Measurements from ENCODE around the gene LYL1. TPM values are rescaled to one million over a fixed set of nuclear protein-coding genes. Genes with fewer than 3 reads are reported as not detected.

The LYL1 gene
- total and polyA plus RNA-seq, 9 of the 15 experiments (the other 6 are each of a cell fraction or from before 2014, with no cell fraction given) = 1.3 to 266 (median 34.0) TPM

GRCh38 chr19:13150931-13151604 is 48.4 kb upstream of the LYL1 start (continued):
- TF ChIP-seq PBX2 (CRISPR knock-in tag; IDR thresholded peaks at IDR 0.05; ENCODE audit: low read depth) = no peak
- no peak for TF ChIP-seq PBX2 (tag; conservative IDR thresholded peaks at IDR 0.05; ENCODE audit: low read depth)
- TF ChIP-seq KAT2B (IDR thresholded peaks at IDR 0.05; ENCODE audit: low read depth, low read length) = no peak
- TF ChIP-seq RBFOX2 (IDR thresholded peaks at IDR 0.05; ENCODE audit: low read depth, low read length) = peak; percentile 76
- TF ChIP-seq POLR2G (IDR thresholded peaks at IDR 0.05; ENCODE audit: low read depth, low read length) = peak; percentile 80
- TF ChIP-seq ZNF79 (CRISPR knock-in tag; IDR thresholded peaks at IDR 0.05; ENCODE audit: low read depth) = no peak
- no peak for TF ChIP-seq E4F1 (CRISPR knock-in tag; IDR thresholded peaks at IDR 0.05; ENCODE audit: borderline replicate concordance)
- no peak for TF ChIP-seq ZNF592 (IDR thresholded peaks at IDR 0.05)
- no peak for TF ChIP-seq ZBTB8A (IDR thresholded peaks at IDR 0.05; ENCODE audit: partially characterized antibody)
- TF ChIP-seq RBM15 (IDR thresholded peaks at IDR 0.05; ENCODE audit: insufficient read depth, low read length) = no peak
- no peak for TF ChIP-seq SRSF7 (optimal IDR thresholded peaks at IDR 0.05; ENCODE audit: low read depth, low read length)
- TF ChIP-seq ZNF551 (CRISPR knock-in tag; IDR thresholded peaks at IDR 0.05) = no peak
- TF ChIP-seq MAFF (IDR thresholded peaks at IDR 0.05; ENCODE audit: low read length) = no peak
- peak in 1 of 2 experiments; percentile 63; a peak in 1 of 4 replicates for TF ChIP-seq MLLT1 (IDR thresholded peaks at IDR 0.05)
- no peak for TF ChIP-seq COPS2 (conservative IDR thresholded peaks at IDR 0.05)
- no peak for TF ChIP-seq NFATC3 (IDR thresholded peaks at IDR 0.05)
- no peak for TF ChIP-seq MTA2 (IDR thresholded peaks at IDR 0.05; ENCODE audit: low read depth)
- no peak for TF ChIP-seq BCL6 (CRISPR knock-in tag; IDR thresholded peaks at IDR 0.05)

Data from K562 (cell line).